GM12872 (cell line): ENCODE data around the gene NAA80.

Experiments used
- TF ChIP-seq, protein P1 (sequence below): IDR thresholded peaks from 3 replicates; pipeline ENCODE4 v1.5.1; 2011; ENCODE audit warnings: low read depth, mild to moderate bottlenecking, low read length, moderate library complexity; ENCODE audit not compliant: insufficient read depth

Gene NAA80

DNA sequence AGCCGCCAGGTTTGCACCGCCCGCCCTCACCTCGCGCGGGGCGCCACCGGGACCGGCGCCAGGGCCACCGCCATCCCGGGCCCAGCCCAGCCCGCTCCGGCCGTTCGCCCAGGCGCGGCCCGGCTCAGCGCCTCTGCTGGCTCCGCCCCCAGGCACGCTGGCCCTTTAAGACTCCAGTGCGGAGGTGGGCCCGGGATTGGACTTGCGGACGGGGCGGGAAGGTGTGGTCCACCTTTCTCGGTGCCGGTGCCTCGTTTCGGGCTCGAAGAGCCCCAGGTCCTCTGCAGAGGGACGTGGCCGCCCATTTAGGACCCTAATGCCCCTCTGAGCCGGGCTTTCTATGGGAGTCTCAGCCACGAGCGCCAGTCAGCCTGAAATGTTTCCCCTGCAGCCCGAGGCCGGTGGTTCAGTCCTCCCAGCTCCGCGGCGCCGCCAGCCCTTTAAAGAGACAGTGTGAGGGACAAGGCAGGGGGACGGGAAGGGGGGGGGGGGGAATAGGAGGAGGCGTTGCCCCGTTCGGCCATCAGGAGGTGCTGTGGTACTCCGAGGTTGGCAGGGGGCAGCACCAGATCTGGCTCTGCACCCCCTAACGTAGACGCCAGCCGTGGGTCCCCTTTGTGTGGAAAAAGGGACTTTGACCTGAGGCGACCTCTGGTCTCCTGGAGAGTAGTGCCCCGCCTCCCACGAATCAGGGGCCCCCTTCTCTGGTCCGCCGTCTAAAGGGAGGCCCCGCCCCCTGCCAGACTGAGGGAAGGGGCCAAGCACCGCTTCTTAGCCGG, 22.3 kb upstream of the NAA80 start:
- TF ChIP-seq, protein P1, sequence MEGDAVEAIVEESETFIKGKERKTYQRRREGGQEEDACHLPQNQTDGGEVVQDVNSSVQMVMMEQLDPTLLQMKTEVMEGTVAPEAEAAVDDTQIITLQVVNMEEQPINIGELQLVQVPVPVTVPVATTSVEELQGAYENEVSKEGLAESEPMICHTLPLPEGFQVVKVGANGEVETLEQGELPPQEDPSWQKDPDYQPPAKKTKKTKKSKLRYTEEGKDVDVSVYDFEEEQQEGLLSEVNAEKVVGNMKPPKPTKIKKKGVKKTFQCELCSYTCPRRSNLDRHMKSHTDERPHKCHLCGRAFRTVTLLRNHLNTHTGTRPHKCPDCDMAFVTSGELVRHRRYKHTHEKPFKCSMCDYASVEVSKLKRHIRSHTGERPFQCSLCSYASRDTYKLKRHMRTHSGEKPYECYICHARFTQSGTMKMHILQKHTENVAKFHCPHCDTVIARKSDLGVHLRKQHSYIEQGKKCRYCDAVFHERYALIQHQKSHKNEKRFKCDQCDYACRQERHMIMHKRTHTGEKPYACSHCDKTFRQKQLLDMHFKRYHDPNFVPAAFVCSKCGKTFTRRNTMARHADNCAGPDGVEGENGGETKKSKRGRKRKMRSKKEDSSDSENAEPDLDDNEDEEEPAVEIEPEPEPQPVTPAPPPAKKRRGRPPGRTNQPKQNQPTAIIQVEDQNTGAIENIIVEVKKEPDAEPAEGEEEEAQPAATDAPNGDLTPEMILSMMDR, result peak; percentile 82

- TF ChIP-seq, protein P1, result no peak
These were observed 21.7 kb upstream of the NAA80 start for GRCh38 chr3:50320853-50321335.

DNA sequence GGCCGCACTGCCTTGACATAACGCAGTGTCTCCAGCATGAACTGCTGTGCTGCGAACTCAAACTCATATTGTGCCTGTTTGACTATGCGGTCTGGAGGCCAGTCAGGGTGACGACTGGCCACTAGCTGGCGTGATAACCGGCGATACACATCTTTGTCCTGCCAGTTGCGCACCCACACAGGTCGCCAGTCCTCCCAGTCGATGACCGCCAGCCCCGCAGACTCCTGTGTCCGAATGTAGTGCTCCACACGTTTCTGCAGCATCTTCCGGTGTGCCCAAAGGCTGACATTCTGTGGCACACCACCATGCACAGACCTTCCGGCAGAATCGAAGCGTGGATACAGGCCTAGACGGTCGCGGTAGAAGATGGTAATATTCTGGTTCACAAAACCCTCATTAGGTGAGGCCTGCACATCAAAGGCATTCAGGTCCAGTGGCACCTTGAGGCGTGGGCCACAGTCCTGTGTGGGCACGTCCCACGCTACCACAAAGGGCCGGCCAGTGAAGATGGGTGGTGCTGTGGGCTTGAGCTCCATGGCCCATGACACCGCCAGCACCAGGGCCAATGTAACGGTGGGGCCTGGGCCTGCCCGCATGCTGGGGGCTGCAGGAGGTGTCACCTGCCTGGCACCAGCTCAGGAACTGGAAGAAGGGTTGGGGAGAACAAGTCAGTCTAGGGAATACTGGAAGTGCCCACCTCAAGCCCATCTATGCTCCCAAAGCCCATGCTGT, 20.9 kb upstream of the NAA80 start:
- TF ChIP-seq, protein P1, result no peak

- TF ChIP-seq, protein P1, result no peak
These were observed 20.1 kb upstream of the NAA80 start for GRCh38 chr3:50319181-50319893.

GRCh38 chr3:50318615-50319014, 19.4 kb upstream of the NAA80 start:
- TF ChIP-seq, protein P1, result no peak

DNA sequence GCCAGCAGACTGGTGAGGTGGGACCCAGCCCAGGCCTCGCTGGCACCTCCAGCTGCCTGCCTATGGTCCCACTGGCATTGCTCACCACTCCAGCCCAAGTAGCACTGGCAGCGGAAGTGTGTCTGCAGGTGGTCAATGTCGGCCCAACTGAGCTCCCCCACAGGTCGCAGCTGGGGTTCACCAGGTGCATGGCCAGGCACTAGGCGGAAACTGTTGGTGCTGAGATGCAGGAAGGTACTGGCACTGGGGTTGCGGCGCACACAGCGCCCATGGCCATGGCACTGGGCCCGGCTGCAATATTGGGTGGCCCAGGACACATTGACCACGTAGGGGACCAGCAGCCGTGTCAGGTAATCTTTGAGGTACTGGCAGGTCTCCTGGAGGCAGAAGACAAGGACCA, 19.0 kb upstream of the NAA80 start:
- TF ChIP-seq, protein P1, result no peak

DNA sequence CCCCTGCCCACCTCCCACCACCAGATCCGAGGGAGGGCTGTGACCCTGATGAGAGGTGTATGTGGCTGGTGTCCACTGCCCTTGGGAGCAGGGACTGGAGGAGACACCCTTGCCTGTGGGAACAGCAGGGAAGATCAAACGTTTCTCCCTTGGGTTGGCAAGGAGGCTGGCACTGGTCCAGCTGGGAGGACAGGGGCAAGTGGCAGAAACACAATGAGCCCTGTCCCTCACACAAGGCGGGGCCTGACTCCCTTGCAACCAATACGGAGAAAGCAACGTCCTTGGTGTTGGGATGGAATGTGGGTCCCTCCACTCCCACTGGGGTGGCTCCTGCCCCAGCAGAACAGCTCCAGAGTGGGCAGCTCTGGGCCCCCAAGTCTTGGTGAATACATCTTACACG, 18.1 kb upstream of the NAA80 start:
- TF ChIP-seq, protein P1, result no peak
